HFF-Myc (cell line): ENCODE measurements around the gene UVSSA.

Source experiments
- DNase-seq: peaks from one replicate; pipeline ENCODE4 v3.0.0-alpha.2; 2011; ENCODE audit warnings: low read depth; ENCODE audit errors: extremely low read depth
- H3K4me3 ChIP-seq: replicated peaks from 2 replicates; pipeline ENCODE4 v1.5.1; 2011; ENCODE audit warnings: low read depth, mild to moderate bottlenecking, control low read depth, low read length
- CTCF ChIP-seq: IDR thresholded peaks from 2 replicates; pipeline ENCODE4 v1.5.1; 2012; ENCODE audit warnings: mild to moderate bottlenecking, low read depth, low read length, control low read depth; ENCODE audit errors: missing control alignments

UVSSA gene

GRCh38 chr4:1367230-1367935 is 20.4 kb downstream of the UVSSA start:
- TF ChIP-seq CTCF: no peak
- H3K4me3 ChIP-seq: no peak overlapping the region
- DNase-seq: no peak

GRCh38 chr4:1367936-1368289 is 20.9 kb downstream of the UVSSA start:
- no peak for TF ChIP-seq CTCF
- no peak overlapping the region for H3K4me3 ChIP-seq

GRCh38 chr4:1368421-1369090 is 21.5 kb downstream of the UVSSA start:
- no peak for DNase-seq
- H3K4me3 ChIP-seq: no peak overlapping the region
- TF ChIP-seq CTCF: no peak

More at GRCh38 chr4:1367936-1368289, 20.9 kb downstream of the UVSSA start:
- DNase-seq: no peak

GRCh38 chr4:1369091-1369450 is 22.1 kb downstream of the UVSSA start:
- no peak for TF ChIP-seq CTCF
- DNase-seq: no peak
- H3K4me3 ChIP-seq: no peak overlapping the region

- no peak for TF ChIP-seq CTCF
- no peak overlapping the region for H3K4me3 ChIP-seq
- no peak for DNase-seq
These were observed 22.6 kb downstream of the UVSSA start for GRCh38 chr4:1369479-1370079.

- TF ChIP-seq CTCF: no peak
- no peak overlapping the region for H3K4me3 ChIP-seq
- no peak for DNase-seq
These were observed 23.5 kb downstream of the UVSSA start for GRCh38 chr4:1370321-1371124.
